HL-60 (cell line): ENCODE results near the gene WFS1.

ENCODE experiments used
- DNase-seq, 2 experiments: peaks; one replicate each; pipeline ENCODE4 v3.0.0-alpha.2; 2010 to 2020; ENCODE audit warnings: low read depth in 1 of 2, low spot score in 1 of 2
- H3K27ac ChIP-seq: fragments of 250-450 bp; sonication (Bioruptor Pico); replicated peaks from 2 replicates; pipeline ENCODE4 v1.5.1; 2020; ENCODE audit warnings: mild to moderate bottlenecking, moderate library complexity
- H3K27me3 ChIP-seq: fragments of 250-450 bp; sonication (Bioruptor Pico); 2 replicates; pipeline ENCODE4 v1.5.1; 2021; ENCODE audit warnings: mild to moderate bottlenecking, moderate library complexity; ENCODE audit not compliant: insufficient read depth, poor library complexity, severe bottlenecking
- H3K4me3 ChIP-seq: replicated peaks from 2 replicates; pipeline ENCODE4 v1.5.1; 2011; ENCODE audit warnings: mild to moderate bottlenecking, control low read depth, low read length; ENCODE audit not compliant: insufficient read depth
- CTCF ChIP-seq: IDR thresholded peaks from one replicate; pipeline ENCODE4 v1.5.1; 2011; ENCODE audit warnings: low read length, control low read depth, inconsistent platforms; ENCODE audit not compliant: insufficient read depth
- GABPA ChIP-seq: IDR thresholded peaks from 2 replicates; pipeline ENCODE4 v1.6.1; 2012; ENCODE audit warnings: low read depth
- POLR2AphosphoS5 ChIP-seq: IDR thresholded peaks from 2 replicates; pipeline ENCODE4 v1.6.1; 2012; ENCODE audit warnings: low read depth
- REST ChIP-seq: IDR thresholded peaks from 2 replicates; pipeline ENCODE4 v1.6.1; 2012; ENCODE audit warnings: low read depth; ENCODE audit not compliant: insufficient replicate concordance
- SPI1 ChIP-seq: IDR thresholded peaks from 2 replicates; pipeline ENCODE4 v1.6.1; 2012; ENCODE audit warnings: low read depth, mild to moderate bottlenecking, borderline replicate concordance

Gene WFS1

GRCh38 chr4:6221851-6222760, 47.5 kb upstream of the WFS1 start:
- TF ChIP-seq SPI1, result no peak
- no peak for TF ChIP-seq POLR2AphosphoS5
- TF ChIP-seq REST, result no peak
- TF ChIP-seq GABPA, result no peak
- no peak for TF ChIP-seq CTCF
- no peaks in the 10 kb centered on the region for H3K27me3 ChIP-seq
- no peak for DNase-seq
- H3K27ac ChIP-seq, result no peak overlapping the region
- H3K4me3 ChIP-seq, result no peak overlapping the region

- no peak for DNase-seq
- TF ChIP-seq CTCF, result no peak
- TF ChIP-seq POLR2AphosphoS5, result no peak
- no peak for TF ChIP-seq GABPA
- TF ChIP-seq SPI1, result no peak
- no peak for TF ChIP-seq REST
- no peak overlapping the region for H3K4me3 ChIP-seq
- H3K27me3 ChIP-seq, result no peaks in the 10 kb centered on the region
- no peak overlapping the region for H3K27ac ChIP-seq
Measured at GRCh38 chr4:6222761-6223292, 46.8 kb upstream of the WFS1 start.

GRCh38 chr4:6224735-6225134, 44.9 kb upstream of the WFS1 start:
- no peak for DNase-seq
- Histone ChIP-seq H3K27me3 (no peaks in the 10 kb centered on the region), H3K4me3 (no peak overlapping the region), H3K27ac (no peak overlapping the region)
- TF ChIP-seq POLR2AphosphoS5 (no peak), CTCF (no peak), SPI1 (no peak), GABPA (no peak), REST (no peak)
